Forelimb muscle (tissue), 1 donor: ENCODE data around the gene SPAG9. TPM values are rescaled to one million over a fixed set of nuclear protein-coding genes. Genes with fewer than 3 reads are reported as not detected.

Experiments
- DNase-seq: peaks from one replicate; pipeline ENCODE4 v3.0.0-alpha.2; 2013; ENCODE audit warnings: low read depth
- polyA plus RNA-seq: library from polyadenylated mRNA; unstranded; fragments of 120-200 nt; gene quantifications from one replicate; pipeline ENCODE4 v1.2.1, GENCODE V29; 2013; ENCODE audit not compliant: insufficient read length

Gene SPAG9
- polyA plus RNA-seq, 1 donor = 71.8 TPM

DNA sequence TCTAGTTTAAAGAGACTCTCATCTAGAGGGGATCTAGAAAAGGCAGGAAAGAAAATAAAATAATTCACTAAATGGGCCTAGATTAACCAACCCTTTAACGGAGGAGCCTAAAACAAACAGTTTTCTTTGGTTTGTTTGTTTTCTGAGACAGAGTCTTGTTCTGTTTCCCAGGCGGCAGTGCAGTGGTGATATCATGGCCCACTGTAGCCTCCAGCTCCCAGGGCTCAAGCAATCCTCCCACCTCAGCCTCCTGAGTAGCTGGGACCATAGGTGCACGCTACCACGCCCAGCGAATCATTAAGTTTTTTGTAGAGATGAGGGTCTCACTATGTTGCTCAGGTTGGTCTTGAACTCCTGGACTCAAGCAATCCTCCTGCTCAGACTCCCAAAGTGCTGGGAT, 132.2 kb downstream of the SPAG9 start:
- DNase-seq = no peak

- no peak for DNase-seq
Observed at GRCh38 chr17:50986989-50987660, 133.5 kb downstream of the SPAG9 start.

- no peak for DNase-seq
Observed at GRCh38 chr17:50981279-50981678, 139.4 kb downstream of the SPAG9 start.

DNA sequence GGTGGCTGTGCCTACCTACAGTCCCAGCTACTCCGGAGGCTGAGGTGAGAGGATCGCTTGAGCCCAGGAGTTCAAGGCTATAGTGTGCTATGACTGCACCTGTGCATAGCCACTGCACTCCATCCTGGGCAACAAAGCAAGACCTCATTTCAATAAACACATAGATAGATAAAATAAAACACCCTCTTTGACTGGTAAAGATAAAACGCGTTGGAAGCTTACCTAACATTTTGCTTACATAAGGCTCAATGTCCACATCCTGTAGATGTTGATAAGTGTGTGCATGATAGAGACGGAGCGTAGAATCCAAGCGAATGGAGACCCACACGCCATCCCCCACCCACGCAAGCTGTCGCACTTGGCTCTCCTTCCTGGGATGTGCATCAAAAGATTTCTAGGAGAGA, 141.1 kb downstream of the SPAG9 start:
- no peak for DNase-seq

DNA sequence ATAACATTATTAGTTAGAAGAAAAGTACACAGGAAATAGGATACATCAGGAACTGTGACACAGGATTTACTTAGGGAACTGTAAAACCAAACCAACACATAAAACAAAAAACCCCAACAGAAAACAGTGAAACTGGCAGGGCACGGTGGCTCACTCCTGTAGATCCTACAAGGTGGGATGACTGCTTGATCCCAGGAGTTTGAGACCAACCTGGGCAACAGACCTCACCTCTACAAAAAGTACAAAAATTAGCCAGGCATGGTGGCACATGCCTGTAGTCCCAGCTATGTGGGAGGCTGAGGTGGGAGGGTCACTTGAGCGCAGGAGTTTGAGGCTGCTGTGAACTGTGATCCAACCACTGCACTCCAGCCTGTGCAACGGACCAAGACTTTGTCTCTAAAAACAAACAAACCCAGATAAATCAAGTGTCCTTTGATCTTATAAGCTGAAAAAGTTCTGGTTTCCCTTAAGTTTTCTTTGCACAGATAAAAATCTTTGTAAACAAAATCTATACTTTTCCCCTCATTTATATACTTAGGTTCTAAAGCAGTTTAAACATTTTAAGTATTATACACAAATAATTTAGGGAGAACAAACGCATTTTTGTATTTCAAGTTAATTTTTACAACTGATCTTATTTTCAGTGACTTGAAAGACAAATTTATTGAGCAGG, 143.0 kb downstream of the SPAG9 start:
- DNase-seq = no peak

- no peak for DNase-seq
Observed at GRCh38 chr17:50976951-50977472, 143.7 kb downstream of the SPAG9 start.

DNA sequence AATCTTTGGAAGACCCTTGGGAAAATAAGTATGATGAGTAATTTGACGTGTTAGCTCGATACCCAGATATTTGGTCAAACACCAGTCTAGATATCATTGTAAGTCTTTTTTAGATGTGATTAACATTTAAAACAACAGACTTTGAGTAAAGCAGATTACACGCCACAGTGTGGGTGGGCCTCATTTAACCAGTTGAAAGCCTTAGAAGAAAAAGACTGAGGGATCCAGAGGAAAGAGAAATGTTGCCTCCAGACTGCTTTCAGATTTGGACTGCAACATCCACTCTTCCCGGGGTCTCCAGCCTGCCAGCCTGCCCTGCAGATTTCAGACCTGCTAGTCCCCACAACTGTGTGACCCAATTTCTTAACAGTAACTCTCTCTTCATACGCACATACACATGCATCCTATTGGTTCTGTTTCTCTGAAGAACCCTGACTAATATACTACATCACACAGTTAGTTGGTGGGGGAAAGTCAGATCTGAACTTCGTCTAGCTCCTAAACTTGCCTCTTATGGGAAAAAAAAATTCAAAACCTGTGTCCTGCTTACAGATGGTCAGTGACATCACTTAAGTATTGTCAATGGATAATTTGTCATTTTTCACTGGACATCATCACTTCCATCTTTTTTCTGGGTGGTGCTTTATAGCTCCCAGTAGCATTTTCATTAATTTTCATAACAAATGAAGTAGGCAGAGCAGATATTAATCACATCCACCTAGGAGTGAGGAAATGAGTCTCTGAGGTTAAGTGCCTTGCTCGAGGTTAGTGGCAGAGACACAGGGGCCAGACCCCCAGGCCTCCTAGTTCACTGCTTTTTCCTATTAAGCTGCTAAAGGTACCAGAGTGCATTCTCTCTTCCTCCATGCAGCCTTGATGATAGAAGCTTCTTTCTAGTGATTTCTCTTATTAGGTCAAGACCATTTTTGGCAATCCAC, 146.8 kb downstream of the SPAG9 start:
- no peak for DNase-seq

- no peak for DNase-seq
Observed at GRCh38 chr17:50972577-50972976, 148.1 kb downstream of the SPAG9 start.

DNA sequence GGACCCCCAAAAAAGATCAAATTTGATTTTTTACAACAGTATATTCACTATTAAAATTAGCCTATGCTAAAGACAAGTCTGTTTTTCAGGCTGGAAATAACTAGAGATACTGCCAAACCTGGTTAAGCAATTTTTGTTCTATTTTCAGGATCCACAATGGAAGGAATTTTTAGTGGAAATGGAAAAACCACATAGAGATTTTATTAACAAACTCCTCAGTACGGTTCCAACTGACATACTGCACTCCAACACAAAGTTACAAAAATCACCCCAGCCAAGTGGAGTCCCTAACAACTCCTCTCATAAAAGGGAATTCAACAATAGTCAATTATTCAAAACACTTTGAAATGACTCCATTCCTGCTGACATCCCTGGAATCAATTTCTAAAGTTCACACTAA, 152.9 kb downstream of the SPAG9 start:
- DNase-seq = peak; percentile 68

GRCh38 chr17:50966163-50966666, 154.5 kb downstream of the SPAG9 start:
- DNase-seq = no peak

- no peak for DNase-seq
Observed at GRCh38 chr17:50963139-50963538, 157.5 kb downstream of the SPAG9 start.

DNA sequence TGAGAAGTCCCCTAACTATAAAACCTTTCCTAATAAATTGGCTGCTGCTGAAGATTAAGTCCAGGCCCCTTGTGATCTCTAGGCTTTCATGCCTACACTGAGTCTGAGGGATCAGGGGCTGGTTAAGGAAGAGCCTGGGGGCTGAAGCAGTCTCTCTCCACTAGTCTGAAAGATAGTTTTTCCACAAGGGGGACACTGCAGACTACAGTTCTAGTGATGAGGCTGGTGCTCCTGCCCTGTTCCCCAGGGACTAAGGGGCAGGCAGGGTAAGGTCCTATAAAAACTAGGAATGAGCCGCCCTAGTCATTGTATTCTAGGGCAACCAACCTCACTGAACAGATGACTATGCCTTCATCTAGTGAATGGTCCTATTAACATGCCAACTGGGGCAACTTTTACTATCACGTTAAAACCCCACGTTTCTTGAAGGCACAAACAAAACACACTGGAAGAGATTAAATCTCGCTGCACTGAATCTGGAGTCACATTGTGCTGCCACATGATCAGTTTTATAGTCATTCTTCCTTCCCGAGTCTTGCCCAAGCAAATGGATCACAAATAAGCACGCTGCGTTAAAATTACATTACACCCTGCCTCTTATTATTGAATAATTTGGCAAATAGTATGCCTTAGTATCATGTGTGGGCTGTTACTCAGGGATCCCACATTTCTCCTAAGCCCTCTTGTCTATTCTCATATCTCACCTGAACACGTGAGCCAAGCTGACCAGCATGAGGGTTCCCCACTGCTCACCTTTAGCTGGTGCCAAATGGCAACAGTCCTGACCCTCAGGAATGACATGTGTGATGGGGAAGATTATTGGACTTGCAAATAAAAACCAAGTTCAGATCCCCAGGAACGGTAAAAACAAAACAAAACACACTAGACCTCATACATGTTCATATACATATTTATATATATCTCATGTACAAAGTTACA, 159.1 kb downstream of the SPAG9 start:
- DNase-seq = no peak

DNA sequence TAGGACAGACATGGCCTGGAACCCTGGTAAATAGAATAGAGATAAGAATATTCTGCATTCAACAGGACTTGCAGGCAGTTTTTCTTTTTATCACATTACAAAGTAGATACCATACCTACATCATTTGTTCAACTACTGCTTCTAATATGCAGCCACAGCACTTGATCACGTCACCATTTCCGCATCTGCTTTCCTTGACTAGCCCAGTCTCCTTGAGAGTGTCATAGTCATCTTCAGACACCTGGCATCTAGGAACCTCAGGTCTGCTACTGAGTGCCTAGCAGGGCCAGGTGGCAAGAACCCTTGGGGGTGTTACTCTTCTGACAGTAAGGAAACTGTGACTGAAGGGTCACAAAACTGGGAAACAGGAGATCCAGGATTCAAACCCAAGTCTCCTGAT, 161.3 kb downstream of the SPAG9 start:
- DNase-seq = no peak

GRCh38 chr17:50957600-50958575, 162.8 kb downstream of the SPAG9 start:
- DNase-seq = no peak

GRCh38 chr17:50956750-50957523, 163.7 kb downstream of the SPAG9 start:
- no peak for DNase-seq

DNA sequence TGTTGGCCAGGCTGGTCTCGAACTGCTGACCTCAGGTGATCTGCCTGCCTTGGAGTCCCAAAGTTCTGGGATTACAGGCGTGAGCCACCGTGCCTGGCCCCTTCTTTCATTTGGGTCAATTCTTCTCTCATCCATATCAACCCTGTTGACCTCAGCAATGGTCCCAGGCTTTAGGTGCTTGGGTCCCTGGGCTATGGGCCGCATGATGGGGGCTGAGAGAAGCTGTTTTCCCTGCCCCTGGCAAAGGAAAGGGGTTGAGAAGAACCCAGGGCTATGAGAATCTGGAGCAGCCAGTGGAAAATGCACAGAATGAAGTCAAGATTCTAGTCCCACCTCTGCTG, 164.3 kb downstream of the SPAG9 start:
- no peak for DNase-seq

- DNase-seq = no peak
Observed at GRCh38 chr17:50955667-50956120, 165.0 kb downstream of the SPAG9 start.

DNA sequence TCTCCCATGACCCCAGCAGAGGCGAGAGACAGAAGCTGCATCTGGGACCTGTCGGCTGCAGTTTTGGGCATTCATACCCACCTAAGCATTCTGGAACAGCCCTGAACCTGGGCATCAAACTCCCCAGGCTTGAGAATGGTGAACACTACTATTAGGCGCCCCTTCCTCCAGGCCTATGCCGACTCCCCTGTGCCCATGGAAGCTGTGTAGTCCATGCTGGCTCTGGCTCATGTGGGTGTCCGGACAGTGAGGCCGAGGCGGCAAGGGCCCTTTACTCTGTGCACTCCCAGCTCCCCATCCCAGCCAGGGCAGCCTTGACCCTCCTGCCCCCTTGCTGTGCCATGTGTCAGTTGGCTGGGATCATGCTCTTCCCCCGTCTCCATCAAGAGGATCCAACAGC, 165.5 kb downstream of the SPAG9 start:
- DNase-seq = no peak

- no peak for DNase-seq
Observed at GRCh38 chr17:50954641-50955121, 166.0 kb downstream of the SPAG9 start.
